HG03159 (cell line): ENCODE data around the gene CLUH.
A peak's percentile ranks its signal among the peaks of the same experiment; 100 is the strongest.

Source experiments
- ATAC-seq: cut with Tn5 transposase; IDR thresholded peaks from one replicate; pipeline ENCODE4 v1.9.1; 2021; ENCODE audit warnings: mild to moderate bottlenecking, moderate library complexity; ENCODE audit not compliant: unreplicated experiment

The CLUH gene

GRCh38 chr17:2711608-2712299 is at the start of gene CLUH:
Gene CLUH (minus strand): TSS chr17:2711764. CDS start chr17:2711661, 103 bp downstream.
- ATAC-seq, result peak; percentile 66

DNA sequence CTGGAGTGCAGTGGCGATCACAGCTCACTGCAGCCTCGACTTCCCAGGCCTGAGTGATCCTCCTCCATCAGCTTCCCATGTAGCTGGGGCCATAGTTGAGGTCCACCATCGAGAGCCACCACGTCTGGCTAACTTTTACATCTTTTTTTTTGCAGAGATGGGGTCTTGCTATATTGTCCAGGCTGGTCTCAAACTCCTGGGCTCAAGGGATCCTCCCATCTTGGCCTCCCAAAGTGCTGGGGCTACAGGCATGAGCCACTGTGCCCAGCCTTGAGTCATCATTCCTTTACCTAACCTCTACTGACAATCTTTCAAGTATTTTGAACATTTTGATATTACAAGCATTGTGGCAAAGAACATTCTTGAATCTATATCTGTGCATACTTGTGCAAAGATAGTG is 47.3 kb upstream of the CLUH start:
- no peak for ATAC-seq

GRCh38 chr17:2755891-2756724 is 44.5 kb upstream of the CLUH start:
- ATAC-seq, result no peak

DNA sequence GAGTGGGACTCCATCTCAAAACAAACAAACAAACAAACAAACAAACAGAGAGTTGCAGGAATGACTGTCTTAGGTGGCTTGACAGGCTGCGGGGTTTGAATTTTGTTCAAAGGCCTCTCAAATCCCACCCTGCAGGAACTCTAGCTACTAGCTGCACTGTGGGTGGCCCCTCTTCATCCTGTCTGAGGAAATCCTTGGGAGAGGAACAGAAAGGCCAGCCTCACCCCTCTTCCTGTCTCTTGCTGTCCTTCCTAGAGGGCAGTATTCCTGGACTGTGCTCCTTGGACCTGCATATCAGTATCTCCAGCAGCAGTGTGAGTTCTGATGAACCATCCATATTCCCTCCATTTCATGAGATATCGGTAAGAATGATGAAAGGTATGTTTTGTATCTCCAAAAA is 39.9 kb upstream of the CLUH start:
- ATAC-seq, result no peak

DNA sequence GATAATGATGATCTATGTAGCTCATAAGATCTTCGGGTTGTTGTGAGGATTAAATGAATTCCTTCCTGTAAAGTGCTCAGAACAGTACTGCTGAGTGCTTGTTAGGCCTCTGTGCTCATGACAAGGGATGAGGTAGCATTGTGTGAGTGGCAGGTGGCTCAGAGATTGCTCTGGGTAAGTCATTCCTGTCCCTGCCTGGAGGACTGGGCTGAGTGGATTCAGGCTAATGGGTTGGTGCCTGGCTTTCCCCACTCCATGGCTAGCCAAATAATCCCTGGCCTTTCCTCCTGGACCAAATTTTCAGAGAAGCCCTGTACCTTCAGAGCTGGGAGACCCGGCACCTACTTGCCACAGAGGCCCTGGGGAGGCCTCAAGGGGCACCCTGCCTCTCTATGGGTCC is 39.2 kb upstream of the CLUH start:
- ATAC-seq, result no peak

GRCh38 chr17:2749784-2750181 is 38.2 kb upstream of the CLUH start:
- ATAC-seq, result no peak

GRCh38 chr17:2749058-2749783 is 37.7 kb upstream of the CLUH start, which contains the start of gene CCDC92B:
Gene CCDC92B (minus strand): TSS chr17:2749652. CDS start chr17:2735145, 14,507 bp downstream.
- no peak for ATAC-seq

- no peak for ATAC-seq
These were observed 33.9 kb upstream of the CLUH start for GRCh38 chr17:2745317-2746037.

- ATAC-seq, result no peak
These were observed 26.1 kb upstream of the CLUH start for GRCh38 chr17:2737693-2738092.

- no peak for ATAC-seq
These were observed 25.4 kb upstream of the CLUH start for GRCh38 chr17:2736956-2737355.

DNA sequence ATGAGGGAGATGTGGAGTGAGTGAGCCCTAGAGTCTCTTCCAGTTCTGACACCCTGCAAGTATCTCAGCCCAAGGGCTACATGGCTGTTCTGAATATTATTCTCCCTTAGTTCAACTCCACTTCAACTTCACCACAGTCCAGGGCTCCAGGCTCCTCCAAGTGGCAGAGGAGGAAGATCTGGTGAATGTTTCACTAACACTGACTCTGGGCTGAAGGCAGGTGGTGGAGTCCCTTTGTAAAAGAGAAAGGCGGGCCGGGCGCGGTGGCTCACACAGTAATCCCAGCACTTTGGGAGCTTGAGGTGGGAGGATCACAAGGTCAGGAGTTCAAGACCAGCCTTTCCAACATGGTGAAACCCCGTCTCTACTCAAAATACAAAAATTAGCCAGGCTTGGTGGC is 24.3 kb upstream of the CLUH start:
- ATAC-seq, result no peak

DNA sequence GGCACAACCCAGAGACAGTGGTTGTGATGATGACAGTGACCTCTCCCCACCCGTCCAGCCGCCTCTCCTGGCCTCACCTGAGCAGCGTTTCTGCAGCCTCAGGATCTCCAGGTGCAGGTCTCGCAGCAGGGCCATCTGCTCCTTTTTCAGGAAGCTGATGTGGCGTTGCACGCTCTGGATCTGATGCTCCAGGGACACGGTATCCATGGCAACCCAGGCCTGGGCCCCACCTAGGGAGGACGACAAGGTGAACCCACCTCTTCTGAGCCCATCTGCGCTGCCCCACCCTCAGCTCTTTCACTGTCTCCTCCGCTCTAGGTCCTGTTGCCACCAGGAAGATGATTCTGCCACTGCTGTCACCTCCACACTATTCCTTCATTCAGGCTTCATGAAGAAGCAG is 23.4 kb upstream of the CLUH start:
- no peak for ATAC-seq

- no peak for ATAC-seq
These were observed 20.2 kb upstream of the CLUH start for GRCh38 chr17:2731807-2732206.

GRCh38 chr17:2730764-2731353 is 19.3 kb upstream of the CLUH start:
- ATAC-seq, result no peak

GRCh38 chr17:2724784-2725164 is 13.2 kb upstream of the CLUH start:
- no peak for ATAC-seq

DNA sequence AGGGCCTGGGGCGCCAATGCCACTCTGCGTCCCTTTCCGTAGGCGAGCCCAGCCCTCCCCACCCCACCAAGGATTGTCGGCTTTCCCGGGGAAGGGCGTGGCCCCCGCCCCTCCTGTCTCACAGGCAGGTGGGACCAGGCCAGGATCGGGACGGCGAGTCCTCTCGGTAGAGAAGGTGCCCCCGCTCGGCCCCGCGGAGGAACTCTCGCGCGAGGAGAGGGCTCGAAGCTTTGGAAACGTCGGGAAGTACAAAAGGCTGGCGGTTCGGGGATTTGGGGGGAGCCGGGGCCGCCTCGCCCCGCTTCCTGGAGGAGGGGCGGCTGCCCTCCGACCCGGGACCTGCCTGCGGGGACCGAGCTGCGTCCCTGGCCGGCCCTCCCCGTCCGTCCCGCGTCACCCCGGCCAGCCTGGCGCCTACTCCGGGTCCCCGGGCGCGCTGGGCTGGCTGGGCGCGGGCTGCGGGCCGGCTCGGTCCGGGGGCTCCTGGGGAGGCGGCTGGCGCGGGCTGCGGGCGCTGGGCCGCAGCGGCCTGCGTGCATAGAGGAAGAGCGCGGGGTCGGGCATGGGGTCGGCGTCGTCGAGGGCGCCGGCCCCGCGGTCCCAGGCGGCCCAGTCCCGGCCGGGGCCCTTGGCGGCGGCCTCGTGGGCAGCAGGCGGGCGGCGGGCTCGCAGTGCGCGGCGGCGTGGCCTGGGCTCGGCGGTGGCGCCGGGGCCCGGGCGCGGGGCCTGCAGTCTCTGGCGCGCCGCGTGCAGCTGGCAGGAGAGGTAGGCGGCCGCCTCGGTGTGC is 12.6 kb upstream of the CLUH start:
- ATAC-seq, result no peak

- ATAC-seq, result no peak
These were observed 12.0 kb upstream of the CLUH start for GRCh38 chr17:2723505-2723996.

GRCh38 chr17:2722611-2723010 is 11.0 kb upstream of the CLUH start:
- no peak for ATAC-seq

- ATAC-seq, result no peak
These were observed 10.0 kb upstream of the CLUH start for GRCh38 chr17:2721603-2722002.

- no peak for ATAC-seq
These were observed 8.3 kb upstream of the CLUH start for GRCh38 chr17:2719861-2720260.
